ENCODE results near the gene HKDC1.
"Not testable (repeated sequence)": the region's sequence is repeated elsewhere in the genome, so short reads cannot be mapped to it uniquely, and the experiment has no call there.

The HKDC1 gene

DNA sequence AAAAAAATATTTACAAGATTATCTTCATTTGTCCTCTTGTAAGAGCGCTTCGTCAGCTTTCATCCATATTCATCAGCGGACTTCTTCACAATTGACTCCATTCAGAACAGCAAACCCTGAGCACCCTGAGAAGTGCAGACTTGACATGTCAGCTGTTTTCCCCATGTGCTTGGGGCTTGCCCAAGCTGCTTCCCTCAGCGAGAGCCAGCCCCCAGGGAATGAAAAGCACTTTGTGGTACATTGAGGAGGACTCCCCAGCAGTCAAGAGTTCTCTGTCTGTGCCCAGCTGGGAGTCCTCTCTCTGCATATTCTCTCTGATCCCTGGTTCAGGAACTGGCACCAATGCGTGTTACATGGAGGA lies 22.7 kb downstream of the HKDC1 start:
- DNase-seq: no peak

GRCh38 chr10:69243817-69244216 lies 23.7 kb downstream of the HKDC1 start:
- no peak for DNase-seq

DNA sequence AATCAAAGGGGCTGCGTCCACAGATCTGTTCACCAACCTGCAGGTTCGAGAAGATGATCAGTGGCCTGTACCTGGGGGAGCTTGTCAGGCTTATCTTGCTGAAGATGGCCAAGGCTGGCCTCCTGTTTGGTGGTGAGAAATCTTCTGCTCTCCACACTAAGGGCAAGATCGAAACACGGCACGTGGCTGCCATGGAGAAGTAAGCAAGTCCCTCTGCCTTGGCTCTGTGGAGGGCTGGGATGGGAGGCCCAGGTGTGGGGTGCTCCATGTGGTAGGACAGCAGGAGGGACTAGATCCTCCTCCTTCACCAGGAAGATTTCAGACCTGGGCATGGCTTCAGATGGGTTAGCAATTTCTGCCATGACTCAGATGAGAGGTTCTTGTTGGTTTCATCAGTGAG lies 25.9 kb downstream of the HKDC1 start:
- no peak for DNase-seq

DNA sequence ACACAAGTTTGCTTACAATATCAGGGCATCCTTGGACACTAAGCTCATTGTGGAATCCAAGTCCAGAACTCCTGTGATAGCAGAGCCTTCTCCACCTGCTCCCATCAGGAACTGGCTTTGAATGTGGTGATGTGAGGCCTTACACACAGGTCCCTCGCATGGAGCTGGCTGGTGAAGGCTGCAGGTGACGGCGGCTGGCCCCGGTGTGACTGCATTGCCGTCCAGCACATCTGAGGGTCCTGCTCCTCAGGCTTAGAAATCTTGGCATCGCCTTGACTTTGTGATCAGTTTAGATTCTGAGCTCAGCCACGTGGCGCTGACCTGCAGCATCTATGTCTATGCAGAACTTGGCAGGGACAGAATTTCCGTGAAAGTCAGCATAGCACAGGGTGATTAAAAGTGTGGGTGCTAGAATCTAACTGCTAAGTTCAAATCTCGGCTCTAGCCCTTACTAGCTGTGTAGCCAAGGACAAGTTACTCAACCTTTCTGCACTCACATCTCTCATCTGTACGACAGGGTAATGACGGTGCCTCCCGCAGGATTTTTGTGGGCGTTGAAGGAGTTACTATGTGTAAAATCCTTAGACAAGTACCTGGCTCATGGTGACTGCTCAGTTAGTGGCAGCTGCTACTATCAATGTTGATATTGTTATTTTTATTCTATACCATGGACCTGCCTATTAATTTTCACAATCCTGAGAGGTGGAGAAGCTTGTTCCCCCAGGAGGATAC lies 26.6 kb downstream of the HKDC1 start:
- no peak for DNase-seq

DNA sequence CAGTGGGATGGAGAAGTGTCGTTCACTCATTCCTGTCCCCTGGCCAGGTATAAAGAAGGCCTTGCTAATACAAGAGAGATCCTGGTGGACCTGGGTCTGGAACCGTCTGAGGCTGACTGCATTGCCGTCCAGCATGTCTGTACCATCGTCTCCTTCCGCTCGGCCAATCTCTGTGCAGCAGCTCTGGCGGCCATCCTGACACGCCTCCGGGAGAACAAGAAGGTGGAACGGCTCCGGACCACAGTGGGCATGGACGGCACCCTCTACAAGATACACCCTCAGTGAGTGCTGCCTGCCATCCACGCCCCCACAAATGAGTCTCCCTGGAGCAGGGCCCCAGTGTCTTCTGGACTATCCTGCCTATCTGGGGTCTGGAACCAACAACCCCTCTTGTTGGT lies 27.2 kb downstream of the HKDC1 start:
- no peak for DNase-seq

GRCh38 chr10:69248117-69248730 lies 28.1 kb downstream of the HKDC1 start:
- no peak for DNase-seq

GRCh38 chr10:69250041-69250440 lies 29.9 kb downstream of the HKDC1 start:
- no peak for DNase-seq

GRCh38 chr10:69251417-69251816 lies 31.3 kb downstream of the HKDC1 start:
- not testable (repeated sequence) for DNase-seq

GRCh38 chr10:69253171-69253570 lies 33.0 kb downstream of the HKDC1 start:
- no peak for DNase-seq

- DNase-seq: no peak
Measured at GRCh38 chr10:69254877-69255276, 34.7 kb downstream of the HKDC1 start.

GRCh38 chr10:69259547-69260243 lies 39.6 kb downstream of the HKDC1 start:
- DNase-seq: no peak

DNA sequence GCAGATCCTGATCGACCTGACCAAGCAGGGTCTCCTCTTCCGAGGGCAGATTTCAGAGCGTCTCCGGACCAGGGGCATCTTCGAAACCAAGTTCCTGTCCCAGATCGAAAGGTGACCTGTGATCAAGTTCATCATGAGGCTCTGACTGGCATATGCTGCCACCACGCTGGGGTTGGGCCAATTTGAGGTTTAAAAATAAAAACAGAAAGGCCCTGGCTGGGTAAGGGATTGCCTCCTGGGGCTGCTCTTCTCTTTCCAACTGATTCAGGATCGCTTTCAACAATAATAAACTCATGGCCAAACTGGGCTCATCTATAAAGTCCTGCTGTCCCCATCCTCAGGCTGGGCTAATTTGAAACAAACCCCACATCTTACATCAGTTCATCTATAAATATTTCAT lies 41.1 kb downstream of the HKDC1 start:
- no peak for DNase-seq

DNA sequence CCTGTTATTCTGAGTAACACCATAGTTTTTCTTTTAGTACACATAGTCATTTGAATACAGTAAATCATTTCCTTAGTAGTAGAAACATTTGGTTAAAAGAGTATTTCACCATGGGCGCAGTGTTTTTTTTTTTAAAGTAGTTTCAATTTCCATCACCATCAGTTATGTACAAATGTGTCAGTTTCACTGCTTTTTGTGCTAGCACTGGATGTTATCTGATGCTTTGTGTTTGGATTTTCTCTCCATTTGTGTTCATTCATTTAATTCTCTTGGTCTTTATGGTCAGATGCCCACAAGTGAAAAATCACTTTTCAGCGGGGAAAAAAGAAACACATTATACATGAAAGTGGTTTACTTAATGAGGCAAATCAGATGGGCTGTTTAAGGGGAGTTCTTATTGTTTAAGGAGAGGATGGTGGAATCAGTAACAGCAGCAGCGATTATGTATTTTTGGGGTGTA lies 42.2 kb downstream of the HKDC1 start:
- no peak for DNase-seq

DNA sequence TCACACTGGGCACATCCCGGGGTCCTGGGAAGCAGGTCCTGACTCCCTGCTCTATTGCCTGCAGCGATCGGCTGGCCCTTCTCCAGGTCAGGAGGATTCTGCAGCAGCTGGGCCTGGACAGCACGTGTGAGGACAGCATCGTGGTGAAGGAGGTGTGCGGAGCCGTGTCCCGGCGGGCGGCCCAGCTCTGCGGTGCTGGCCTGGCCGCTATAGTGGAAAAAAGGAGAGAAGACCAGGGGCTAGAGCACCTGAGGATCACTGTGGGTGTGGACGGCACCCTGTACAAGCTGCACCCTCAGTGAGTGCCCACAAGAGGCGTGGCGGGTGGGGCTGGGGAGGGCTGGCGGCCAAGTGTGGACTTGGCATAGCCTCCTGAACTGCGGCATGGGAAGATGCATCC lies 45.4 kb downstream of the HKDC1 start:
- no peak for DNase-seq

GRCh38 chr10:69268761-69269416 lies 48.8 kb downstream of the HKDC1 start:
- DNase-seq: no peak

- DNase-seq: no peak
Measured at GRCh38 chr10:69269761-69270160, 49.6 kb downstream of the HKDC1 start.

GRCh38 chr10:69270990-69271389 lies 50.9 kb downstream of the HKDC1 start:
- DNase-seq: no peak

DNA sequence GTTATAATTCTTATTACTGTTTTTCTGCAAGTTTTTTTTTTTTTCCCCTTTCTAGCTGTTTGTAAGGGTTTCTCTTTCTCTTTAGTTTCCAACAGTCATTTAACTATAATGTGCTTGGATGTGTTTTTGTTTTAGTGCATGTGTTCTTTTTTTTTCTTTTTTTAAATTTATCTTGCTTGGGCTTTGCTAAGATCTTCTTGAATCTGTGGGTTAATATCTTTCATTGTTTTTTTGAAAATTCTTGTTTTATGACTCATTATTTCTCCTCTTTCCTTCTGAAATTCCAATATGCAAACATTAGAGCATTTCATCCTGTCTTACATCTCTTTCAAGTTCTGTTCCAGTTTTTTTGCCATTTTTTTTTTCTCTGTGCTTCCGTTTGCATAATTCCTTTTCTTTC lies 52.5 kb downstream of the HKDC1 start:
- DNase-seq: no peak

DNA sequence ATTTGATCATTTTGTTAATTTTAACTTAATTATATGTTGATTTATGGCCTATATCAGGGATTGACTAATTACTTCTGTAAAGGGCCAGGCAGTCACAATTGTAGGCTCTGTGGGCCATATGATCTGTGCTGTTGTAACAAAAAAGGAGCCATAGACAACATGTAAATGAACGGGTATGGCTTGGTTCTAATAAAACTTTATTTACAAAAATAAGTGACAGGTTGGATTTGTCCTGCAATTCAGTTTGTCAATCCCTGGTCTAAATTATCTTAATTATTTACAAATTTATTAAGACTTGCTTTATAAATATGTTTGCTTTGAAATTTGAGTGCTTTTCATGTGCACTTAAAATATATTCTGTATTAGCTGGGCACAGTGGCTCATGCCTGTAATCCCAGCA lies 55.3 kb downstream of the HKDC1 start:
- no peak for DNase-seq

GRCh38 chr10:69276503-69276902 lies 56.4 kb downstream of the HKDC1 start:
- DNase-seq: no peak

- DNase-seq: no peak
Measured at GRCh38 chr10:69278446-69278963, 58.4 kb downstream of the HKDC1 start, which contains the start of gene HK1. TSS of gene HK1 (plus strand) at chr10:69278496.

DNA sequence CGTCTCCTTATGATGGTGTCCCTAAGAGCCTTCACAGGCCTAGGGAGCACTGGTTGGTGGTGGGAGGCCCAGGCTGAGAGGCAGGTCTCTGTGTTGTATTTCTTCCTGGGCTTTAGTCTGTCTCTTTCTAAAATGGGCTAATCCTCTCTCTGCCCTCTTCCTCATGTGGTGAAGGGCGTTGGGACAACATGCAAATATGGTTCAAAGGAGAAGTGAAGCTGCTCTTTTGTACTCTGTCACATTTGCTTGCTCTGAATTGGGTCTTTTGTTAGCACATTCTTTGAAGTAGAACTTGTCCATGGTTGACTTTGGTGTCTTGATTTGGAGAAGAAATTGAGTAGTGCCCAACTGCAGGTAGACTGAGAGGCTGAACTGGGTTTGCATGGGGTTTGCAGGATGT lies 59.0 kb downstream of the HKDC1 start:
- no peak for DNase-seq
